Measurements from ENCODE around the gene RABGAP1L. TPM values are rescaled to one million over a fixed set of nuclear protein-coding genes. Genes with fewer than 3 reads are reported as not detected.

Gene RABGAP1L
- total RNA-seq, result 10 to 100 TPM; 28.0 to 53.5 TPM
- polyA plus RNA-seq, result 1 to 10 TPM; 4.8 to 9.6 TPM

- Histone ChIP-seq H3K4me3 (ENCODE audit: low read depth in 1 of 3, low read length in 3 of 3) (peak within 1 kb of the TSS; percentile 78 to 95 (median 89)), H3K9me3 (ENCODE audit: control insufficient read depth in 4 of 4, low read length in 3 of 4) (no peaks in the 10 kb centered on the region), H3K27me3 (ENCODE audit: control insufficient read depth in 4 of 4, insufficient read depth in 4 of 4, low read length in 3 of 4) (no peaks in the 10 kb centered on the region), H3K36me3 (ENCODE audit: control insufficient read depth in 4 of 4, insufficient read depth in 3 of 4, low read depth in 1 of 4, low read length in 3 of 4) (no peaks in the 10 kb centered on the region), H3K4me1 (ENCODE audit: control insufficient read depth in 4 of 4, insufficient read depth in 4 of 4, low read length in 3 of 4) (peaks cover 0 to 15% (median 4%) of the 10 kb centered on the region in 4 donors), H3K27ac (ENCODE audit: low read depth in 1 of 2, low read length in 2 of 2) (peak within 1 kb of the TSS; percentile 60 to 95), H3K9ac (ENCODE audit: low read depth in 1 of 2, low read length in 2 of 2) (peak within 1 kb of the TSS; percentile 78 to 81)
- DNase-seq (ENCODE audit: low spot score), result peak; percentile 90
- WGBS, result under 1% methylated on average over 98 of the region's 98 CpGs
- TF ChIP-seq EGR1 (IDR thresholded peaks at IDR 0.05; ENCODE audit: low read depth in 2 of 2) (peak in 1 of 2 donors; percentile 51), FOXA2 (IDR thresholded peaks at IDR 0.05) (no peak), YY1 (IDR thresholded peaks at IDR 0.05) (peak; percentile 28), HNF4G (IDR thresholded peaks at IDR 0.05) (no peak), JUND (IDR thresholded peaks at IDR 0.05) (no peak), CTCF (IDR thresholded peaks at IDR 0.05; ENCODE audit: low read depth, low read length, missing input control) (no peak), HNF4A (conservative IDR thresholded peaks at IDR 0.05) (no peak), REST (IDR thresholded peaks at IDR 0.05) (peak; percentile 88), SP1 (IDR thresholded peaks at IDR 0.05) (peak; percentile 35), TAF1 (conservative IDR thresholded peaks at IDR 0.05) (peak; percentile 66), RXRA (IDR thresholded peaks at IDR 0.05) (no peak), RAD21 (IDR thresholded peaks at IDR 0.05) (no peak), MAX (IDR thresholded peaks at IDR 0.05) (no peak), FOXA1 (IDR thresholded peaks at IDR 0.05) (no peak), NR2F2 (IDR thresholded peaks at IDR 0.05) (no peak)
Measured at GRCh38 chr1:174159252-174160108, at the start of gene RABGAP1L. Gene RABGAP1L (plus strand): TSS chr1:174159520.

- Histone ChIP-seq H3K27ac (ENCODE audit: low read depth in 1 of 2, low read length in 2 of 2) (no peak overlapping the region), H3K4me1 (ENCODE audit: control insufficient read depth in 4 of 4, insufficient read depth in 4 of 4, low read length in 3 of 4) (no peaks in the 10 kb centered on the region), H3K36me3 (ENCODE audit: control insufficient read depth in 4 of 4, insufficient read depth in 3 of 4, low read depth in 1 of 4, low read length in 3 of 4) (no peaks in the 10 kb centered on the region), H3K4me3 (ENCODE audit: low read depth in 1 of 3, low read length in 3 of 3) (no peak overlapping the region), H3K9ac (ENCODE audit: low read depth in 1 of 2, low read length in 2 of 2) (no peak overlapping the region), H3K9me3 (ENCODE audit: control insufficient read depth in 4 of 4, low read length in 3 of 4) (no peaks in the 10 kb centered on the region), H3K27me3 (ENCODE audit: control insufficient read depth in 4 of 4, insufficient read depth in 4 of 4, low read length in 3 of 4) (no peaks in the 10 kb centered on the region)
- no peak for DNase-seq (ENCODE audit: low spot score)
- 73% methylated on average over 1 of the region's 1 CpG for WGBS
- no peak for TF ChIP-seq GABPA (IDR thresholded peaks at IDR 0.05 in 1 of 2, conservative IDR thresholded peaks at IDR 0.05 in 1 of 2)
- TF ChIP-seq SP1 (IDR thresholded peaks at IDR 0.05), result no peak
- no peak for TF ChIP-seq CTCF (IDR thresholded peaks at IDR 0.05; ENCODE audit: low read depth, low read length, missing input control)
- no peak for TF ChIP-seq REST (IDR thresholded peaks at IDR 0.05)
Measured at GRCh38 chr1:174110053-174110452, 49.3 kb upstream of the RABGAP1L start.

Measured in liver (tissue), 9 donors.